ENCODE data around the gene SCD5.

SCD5 gene

GRCh38 chr4:82792912-82793649 is 5.5 kb downstream of the SCD5 start:
- DNase-seq, result no peak

GRCh38 chr4:82791179-82791578 is 7.4 kb downstream of the SCD5 start:
- DNase-seq, result no peak

GRCh38 chr4:82790060-82790660 is 8.4 kb downstream of the SCD5 start:
- no peak for DNase-seq

GRCh38 chr4:82789025-82789776 is 9.4 kb downstream of the SCD5 start:
- no peak for DNase-seq

GRCh38 chr4:82787342-82787741 is 11.3 kb downstream of the SCD5 start:
- no peak for DNase-seq

GRCh38 chr4:82786828-82787227 is 11.8 kb downstream of the SCD5 start:
- no peak for DNase-seq

GRCh38 chr4:82785611-82786400 is 12.8 kb downstream of the SCD5 start:
- no peak for DNase-seq

- no peak for DNase-seq
Measured at GRCh38 chr4:82784681-82785610, 13.7 kb downstream of the SCD5 start.

GRCh38 chr4:82782626-82783345 is 15.8 kb downstream of the SCD5 start:
- DNase-seq, result no peak

- DNase-seq, result no peak
Measured at GRCh38 chr4:82780752-82781231, 17.8 kb downstream of the SCD5 start.

- no peak for DNase-seq
Measured at GRCh38 chr4:82780170-82780751, 18.3 kb downstream of the SCD5 start.

- no peak for DNase-seq
Measured at GRCh38 chr4:82779032-82779431, 19.6 kb downstream of the SCD5 start.

- no peak for DNase-seq
Measured at GRCh38 chr4:82777857-82778525, 20.6 kb downstream of the SCD5 start.

- no peak for DNase-seq
Measured at GRCh38 chr4:82776925-82777542, 21.6 kb downstream of the SCD5 start.

- DNase-seq, result no peak
Measured at GRCh38 chr4:82775243-82775642, 23.4 kb downstream of the SCD5 start.

GRCh38 chr4:82774711-82775171 is 23.9 kb downstream of the SCD5 start:
- DNase-seq, result no peak

- no peak for DNase-seq
Measured at GRCh38 chr4:82773057-82773456, 25.5 kb downstream of the SCD5 start.

- DNase-seq, result no peak
Measured at GRCh38 chr4:82770607-82771006, 28.0 kb downstream of the SCD5 start.

GRCh38 chr4:82765134-82765533 is 33.5 kb downstream of the SCD5 start:
- DNase-seq, result no peak

GRCh38 chr4:82761229-82761628 is 37.4 kb downstream of the SCD5 start:
- no peak for DNase-seq

Measured in activated CD4-positive, CD25-positive, alpha-beta regulatory T cell (primary cell).